Activated CD4-positive, CD25-positive, alpha-beta regulatory T cell treated with anti-CD3 and anti-CD28 coated beads, Interleukin-2, amount 50 U/mL, for 16 hours (primary cell): ENCODE results near the gene PXYLP1.

Experiments used
- DNase-seq: peaks from one replicate; pipeline ENCODE4 v3.0.0-alpha.2; 2020; ENCODE audit warnings: low read depth, low spot score

Gene PXYLP1

DNA sequence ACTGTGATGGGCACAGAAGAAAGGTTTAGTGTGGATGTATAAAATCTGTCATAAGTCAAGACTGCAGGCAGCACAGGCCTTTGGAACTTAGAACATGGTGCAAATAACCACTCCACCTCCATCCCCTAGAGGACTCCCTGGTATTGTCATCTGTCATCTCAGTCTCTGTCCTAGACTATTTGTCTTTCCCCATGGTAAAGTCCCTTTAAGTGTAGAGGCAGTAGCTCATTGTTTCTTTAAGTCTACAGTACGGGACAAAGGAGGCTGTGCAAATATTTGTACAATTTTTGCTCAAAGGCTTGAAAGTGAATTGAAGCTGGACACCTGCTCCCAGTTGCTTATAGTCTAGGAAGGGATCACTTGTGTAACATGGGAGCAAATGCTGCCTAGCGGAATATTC is 3.2 kb upstream of the PXYLP1 start:
- no peak for DNase-seq

DNA sequence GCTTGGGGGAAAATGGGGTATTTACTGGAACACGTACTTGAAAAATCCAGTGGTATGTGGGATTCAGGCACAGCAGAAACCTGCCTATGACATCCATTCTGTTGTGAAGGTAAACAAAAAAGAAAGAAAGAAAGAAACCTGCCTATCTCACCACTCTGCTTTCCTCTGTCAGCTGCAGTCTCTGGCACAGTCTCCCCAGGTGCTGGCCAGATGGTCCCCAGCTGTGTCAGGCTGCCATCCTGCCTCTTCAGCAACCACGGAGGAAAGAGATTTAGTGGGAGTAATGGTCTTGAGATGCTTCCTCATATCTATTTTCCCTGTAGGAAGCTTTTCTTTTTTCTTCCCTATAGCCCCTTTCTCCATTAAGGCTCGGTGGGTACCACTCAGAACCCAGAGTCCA is 2.5 kb upstream of the PXYLP1 start:
- DNase-seq: no peak

DNA sequence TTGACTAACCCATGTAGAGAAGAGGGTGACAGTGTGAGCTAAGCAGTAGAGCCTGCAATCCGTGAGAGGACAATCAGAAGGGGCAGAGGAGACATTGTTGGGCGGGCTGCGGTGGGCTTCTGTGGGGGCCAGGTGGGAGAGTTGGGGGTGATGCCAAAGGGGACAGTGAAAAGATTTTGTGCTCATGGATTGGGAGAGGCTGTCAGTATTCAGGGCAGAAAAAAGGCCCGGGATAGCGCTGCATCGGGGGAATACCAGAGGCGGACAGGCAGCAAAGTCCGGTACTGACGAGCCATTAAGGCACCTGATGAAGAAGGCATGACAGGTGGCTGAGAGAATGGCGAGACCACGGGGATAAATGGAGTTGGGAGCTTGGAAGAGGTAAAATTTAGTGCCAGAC is 1.3 kb upstream of the PXYLP1 start:
- DNase-seq: no peak

DNA sequence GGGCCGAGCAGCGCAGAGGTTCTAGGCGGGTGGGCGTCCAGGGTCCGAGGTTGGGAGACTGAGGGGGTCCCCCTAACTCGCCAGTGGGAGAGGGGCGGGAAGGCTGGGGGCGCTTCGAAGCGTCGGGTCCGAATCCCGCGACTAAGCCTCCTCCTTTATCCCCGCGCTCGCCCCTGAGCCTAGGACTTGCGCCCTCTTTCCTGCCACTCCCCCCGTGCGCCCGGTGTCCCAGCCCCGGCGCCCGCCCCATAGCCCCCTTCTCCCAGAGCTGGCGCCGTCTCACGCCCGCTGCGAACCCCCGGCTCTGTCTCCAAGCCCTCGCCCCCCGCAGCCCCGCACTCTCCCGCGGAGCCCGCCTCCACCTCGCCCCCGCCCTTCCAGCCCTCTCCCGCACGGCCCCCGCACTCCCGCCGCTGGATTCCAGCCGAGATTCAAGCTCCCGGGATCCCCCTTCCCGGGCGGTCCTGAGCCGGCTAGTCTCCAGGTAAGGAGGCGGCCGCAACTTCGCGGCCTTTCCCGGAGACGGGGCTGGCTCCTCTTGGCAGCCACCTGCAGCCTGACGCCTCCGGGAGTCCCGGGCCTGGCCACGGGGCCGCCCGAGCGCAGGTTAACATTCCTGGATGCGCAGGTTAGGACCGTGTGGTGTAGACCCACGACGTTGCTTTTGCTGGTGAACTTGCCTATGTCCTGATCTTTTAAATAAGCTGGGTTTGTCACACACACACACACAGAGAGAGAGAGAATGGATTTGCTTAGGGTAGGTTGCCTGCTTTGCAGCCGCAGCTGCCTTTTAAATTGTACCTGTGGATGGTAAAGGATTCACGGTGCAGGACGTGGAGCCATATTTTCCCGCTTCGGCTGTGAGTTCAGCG is 563 bp downstream of the PXYLP1 start:
- no peak for DNase-seq

DNA sequence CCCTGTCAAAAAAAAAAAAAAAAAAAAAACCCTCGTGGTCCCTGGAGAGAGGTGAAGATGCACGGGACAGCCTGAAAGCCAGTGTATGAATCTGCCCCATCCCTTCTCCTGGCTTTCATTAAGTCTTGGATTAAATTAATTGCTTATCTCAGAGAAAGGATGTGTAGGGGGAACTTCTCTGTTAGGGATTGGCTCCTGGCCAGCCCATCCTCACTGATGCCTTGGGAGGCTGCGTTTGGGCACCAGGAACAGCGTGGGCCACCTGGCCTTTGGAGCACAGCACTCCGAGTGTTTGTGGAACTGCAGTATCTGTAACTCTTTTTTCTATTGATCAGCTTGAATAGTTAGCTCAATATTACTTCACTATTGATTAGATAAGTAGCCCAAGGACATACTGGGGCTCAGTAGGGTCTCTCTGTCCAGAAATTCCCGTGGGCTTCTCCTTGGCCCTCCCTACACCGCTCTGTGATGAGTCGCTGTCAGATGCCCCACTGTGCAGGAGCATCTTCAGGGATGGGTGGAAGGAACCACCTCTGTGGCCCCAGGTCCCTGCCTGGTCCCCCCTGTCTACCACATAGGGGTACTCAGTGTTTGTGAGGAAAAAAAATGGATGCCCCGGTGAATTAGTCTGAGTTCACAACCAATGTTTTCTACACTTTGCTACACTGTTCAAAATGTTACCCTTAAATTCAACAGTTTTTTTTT is 2.0 kb downstream of the PXYLP1 start:
- DNase-seq: no peak

DNA sequence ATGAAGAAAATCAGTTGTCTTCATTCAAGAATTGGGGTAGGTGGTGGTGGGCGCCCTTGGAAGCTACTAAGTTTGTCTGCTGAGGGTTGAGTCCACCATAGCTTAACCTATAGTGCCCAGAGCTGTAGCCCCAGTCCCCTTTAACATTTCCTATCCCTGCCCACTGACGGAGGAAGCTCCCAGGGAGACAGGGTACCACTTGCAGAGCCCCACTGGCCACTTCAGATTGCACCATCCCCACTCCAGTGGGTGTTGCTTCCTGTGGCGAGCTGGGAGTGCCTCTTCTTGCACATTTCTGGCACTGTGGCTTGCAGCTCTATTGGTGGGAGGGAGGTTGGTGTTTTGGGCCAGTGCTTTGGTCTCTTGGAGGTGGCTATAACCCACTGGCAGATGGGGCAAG is 2.7 kb downstream of the PXYLP1 start:
- no peak for DNase-seq

DNA sequence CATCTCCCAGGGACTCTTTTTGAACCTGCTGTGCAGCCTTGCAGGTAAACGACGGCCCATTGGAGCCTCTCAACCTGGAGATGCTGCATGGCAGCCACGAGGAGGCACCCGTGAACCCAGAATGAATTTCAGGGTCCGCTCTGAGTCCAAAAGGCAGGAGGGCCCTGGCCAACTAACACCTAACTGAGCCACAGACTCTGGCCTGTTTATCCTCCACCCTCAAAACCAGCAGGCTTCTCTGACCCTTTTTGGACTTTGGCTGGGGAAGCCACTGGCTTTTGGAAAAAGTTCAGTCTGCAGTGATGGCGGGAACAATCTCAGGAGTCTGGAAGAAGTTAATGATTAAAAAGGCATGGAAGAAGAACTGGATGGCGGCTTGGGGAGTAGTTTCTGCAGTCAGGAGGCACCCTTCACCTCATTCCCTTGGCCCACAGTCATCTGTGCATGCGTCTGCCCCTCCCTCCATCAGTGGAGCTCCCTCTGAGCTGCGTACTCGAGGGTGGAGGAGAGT is 4.1 kb downstream of the PXYLP1 start:
- no peak for DNase-seq

DNA sequence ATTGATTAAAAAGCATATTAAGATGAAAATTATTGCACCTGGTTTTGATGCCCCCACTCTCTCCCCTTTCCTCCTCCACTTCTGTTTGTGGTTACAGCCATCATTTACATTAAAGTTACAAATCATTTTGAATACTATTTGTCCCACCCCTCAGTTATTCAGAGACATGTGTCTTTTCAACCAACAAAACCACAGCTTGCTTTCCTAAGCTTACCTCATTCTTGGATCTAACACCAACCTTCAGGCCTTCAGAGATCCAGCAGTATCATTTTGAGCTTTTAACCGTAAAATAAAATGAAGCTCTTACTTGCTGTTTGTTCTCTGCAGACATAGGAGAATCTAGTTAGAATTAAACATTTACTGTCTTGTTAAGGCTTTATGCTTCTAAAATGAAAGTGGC is 4.7 kb downstream of the PXYLP1 start:
- no peak for DNase-seq

DNA sequence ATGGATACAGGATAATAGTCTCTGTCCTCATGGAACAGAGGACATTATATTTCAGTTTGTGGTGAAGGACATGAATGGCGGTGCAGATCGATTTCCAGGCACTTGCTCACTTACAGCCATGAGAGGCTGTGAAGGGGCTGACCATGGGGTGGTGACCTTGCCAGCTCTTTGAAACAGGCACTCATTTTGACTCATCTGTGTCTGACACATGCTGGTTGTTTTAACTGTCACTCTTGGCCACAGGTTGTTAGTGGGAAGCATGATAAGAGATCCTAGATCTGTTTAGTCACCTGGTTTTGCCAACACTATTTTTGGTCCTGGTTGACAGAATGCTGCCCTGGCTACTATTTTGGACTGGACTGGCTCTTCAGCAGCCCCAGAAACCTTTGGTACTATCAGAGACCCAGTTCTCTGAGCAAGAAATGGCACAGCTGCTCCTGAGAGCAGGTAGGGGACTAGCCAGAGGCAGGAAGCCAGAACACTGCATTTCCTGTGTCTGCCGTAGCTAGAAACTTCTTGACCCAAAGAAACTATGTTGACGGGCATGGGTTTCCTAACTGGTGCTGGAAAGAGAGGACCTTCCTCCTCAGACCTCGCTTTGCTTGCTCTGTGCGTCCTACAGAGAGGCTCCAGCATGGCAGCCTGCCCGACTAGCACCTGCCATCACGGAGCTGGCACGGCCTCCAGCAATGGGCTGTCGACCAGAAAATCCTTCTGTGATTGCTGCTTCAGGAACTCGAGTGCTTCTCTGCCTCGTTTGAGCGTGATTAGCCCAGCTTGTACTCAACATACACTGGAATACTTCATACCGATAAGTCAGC is 6.3 kb downstream of the PXYLP1 start:
- no peak for DNase-seq

DNA sequence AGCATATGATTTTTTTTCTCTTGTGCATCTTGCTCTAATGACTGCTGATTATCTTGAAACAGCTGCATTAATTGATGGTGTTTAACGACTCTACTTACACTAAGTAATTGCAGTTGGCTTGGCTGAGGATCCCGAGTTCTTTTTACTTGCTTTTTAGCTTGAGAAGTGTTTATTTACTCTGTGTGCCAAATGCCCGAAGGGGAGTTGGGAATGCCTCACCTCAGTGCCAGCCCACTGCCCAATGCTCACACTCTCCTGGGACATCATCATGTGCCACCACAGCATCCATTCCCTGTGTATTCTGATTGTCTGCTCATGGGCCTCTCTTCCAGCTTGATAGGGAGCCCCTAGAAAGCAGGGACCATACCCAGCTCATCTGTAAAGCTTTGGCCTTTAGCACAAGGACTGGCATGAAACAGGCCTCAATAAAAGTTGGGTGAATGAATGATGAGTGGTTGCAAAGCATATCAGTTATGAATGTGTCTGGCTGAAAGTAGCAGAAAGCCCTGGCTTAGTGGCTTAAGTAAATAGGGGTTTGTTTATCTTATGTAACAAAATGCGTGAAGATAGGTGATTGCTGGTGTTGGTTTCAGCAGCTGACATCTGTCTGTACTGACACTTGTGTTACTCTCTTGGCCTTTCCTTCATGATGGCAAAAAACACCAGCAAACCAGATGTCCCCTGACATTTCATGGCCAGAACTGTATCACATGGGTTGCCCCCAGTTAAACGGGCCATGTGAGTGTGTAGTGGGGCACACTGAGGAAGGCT is 8.1 kb downstream of the PXYLP1 start:
- DNase-seq: no peak

DNA sequence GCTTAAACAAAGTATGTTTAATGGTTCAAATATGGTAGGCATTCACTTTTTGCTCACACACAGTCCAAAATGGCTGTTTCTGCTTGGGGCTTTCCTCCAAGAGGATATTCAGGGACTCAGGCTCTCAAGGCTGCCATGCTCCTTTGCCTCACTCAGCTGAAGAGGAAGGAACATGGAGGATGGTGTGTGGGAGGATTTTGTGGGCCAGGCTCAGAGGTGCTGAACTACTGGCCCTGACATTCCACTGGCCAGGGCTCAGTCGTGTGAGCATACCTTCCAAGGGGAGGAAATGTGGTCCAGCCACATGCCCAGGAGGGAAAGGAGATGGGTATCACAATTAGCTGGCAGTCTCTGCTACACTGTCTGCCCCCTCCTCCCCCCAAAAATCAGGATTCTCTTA is 8.7 kb downstream of the PXYLP1 start:
- DNase-seq: no peak

DNA sequence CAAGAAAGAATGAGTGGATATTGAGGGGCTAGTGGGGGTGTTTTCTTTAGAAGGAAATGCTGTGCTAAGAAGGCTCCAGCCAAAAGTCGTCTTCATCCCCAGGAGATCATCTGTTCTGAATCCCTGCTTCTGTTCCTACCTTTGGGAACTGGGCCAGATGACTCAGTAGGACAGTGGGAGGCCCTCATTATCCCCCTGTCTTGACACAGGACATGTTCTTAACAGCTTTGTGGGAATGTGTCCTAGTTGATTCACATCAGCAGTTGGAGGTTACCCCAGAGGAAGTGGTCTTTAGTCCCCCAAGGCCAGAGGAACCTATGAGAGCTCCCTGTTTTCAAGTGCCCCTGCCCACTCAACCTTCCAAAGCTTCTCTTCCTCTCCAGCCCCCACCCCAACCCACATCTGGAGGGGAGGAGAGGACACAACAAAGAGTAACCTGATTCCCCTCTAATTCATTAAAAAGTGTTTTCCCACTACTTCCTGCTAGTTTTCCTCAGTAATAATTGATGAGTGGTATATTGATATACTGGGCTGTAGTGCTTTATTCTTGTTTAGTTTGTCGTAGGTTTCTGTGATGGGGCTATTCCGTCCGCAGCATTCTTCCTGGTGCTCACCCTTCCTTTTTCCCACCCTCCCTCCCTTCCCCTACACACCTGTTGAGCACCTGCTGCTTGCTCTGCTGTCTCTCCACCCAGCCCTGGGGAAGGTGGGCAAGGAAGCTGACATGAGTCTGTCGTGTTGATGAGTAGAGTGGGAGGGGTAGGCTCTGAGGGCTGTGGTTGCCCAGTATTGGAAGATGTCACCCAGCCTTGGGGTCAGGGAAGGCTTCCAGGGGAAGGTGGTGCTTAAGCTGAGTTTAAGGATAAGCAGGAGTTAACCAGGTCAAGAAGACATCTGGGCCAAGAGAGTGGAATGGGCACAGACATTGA is 9.3 kb downstream of the PXYLP1 start:
- no peak for DNase-seq

DNA sequence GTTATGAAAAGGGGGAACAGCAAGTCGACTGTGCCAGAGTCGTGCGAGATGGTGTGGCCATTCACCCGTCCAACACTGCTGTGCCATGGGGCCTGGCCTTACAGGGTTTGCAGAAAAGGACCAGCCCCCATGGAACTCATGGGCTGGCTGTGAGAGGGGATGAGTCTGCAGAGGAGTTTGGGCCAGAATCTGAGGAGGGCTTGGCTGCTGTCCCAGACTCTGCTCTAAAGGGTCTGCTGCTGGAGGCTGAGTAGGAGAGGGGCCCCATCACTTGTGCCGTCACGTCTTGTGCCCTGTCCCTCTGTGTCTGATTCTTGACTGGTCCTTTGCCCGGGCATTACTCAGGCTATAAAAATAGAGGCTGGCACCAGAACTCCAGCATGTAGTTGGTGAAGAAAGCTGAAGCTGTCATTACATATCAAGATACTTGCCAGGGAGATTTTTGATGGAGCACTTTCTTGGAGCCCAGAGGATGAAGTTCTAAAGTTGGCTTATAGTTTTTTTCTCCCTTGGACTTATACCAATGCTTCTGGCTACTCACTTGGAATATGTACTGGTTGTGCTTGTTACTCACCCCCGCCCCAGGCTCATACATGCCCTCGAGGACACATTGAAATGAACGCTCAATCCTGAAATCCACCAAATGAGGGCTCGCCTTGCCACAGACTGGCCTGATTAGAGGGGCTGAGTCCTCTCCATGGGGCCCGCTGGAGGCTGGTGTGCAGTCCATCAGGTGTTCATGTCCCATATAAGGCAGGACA is 10.2 kb downstream of the PXYLP1 start:
- DNase-seq: no peak

DNA sequence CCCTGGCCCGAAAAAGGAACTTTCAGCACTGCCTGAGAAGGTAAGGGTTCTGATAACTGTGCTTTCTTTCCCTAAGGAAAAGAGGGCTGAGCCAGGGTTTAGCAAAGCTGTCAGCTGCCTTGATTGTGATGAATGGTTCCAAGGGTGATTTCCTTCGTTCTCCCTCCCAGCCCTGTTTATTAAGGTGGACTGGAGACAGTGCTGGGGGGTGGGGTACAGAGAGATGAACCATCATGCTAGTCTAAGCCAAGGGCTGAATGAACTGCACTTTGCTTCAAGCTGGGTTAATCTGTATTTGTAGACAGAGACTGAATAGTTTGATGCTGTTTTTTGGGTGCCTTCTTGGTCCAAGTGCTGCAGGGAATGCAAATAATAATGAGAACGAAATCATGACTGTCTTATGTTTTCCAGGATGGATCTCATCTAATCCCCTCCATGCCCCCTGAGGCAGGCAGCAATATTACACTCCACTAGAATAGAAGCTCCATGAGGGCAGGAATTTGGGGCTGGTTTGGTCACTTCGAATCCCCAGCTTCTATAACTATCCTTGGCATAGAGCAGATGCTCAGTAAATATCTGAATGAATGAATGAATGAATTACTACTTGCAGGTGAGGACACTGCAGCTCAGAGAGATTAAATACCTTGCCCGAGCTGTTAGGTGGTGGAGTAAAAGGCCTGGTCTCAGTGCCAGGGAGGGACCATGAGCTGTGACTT is 10.9 kb downstream of the PXYLP1 start:
- no peak for DNase-seq

DNA sequence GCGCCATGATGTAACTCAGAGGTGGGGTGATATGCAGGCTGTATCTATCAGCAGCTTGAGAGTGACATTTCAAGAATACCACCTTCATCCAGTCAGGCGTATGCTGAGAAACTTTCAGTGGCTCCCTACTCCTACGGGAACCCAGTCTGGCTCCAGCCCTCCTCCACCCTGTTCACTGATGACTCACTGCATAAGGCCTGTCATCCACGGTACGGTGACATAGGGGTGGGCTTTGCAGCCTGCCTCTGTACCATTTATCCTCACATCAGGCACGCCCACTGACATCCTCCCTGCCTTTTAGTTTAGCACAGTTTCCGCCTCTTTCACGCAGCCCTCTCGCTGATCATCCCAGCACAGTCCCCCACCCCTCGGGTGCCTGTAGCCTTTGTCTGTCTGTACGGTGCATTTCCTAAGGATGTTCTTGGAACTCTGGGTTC is 11.7 kb downstream of the PXYLP1 start:
- DNase-seq: no peak

DNA sequence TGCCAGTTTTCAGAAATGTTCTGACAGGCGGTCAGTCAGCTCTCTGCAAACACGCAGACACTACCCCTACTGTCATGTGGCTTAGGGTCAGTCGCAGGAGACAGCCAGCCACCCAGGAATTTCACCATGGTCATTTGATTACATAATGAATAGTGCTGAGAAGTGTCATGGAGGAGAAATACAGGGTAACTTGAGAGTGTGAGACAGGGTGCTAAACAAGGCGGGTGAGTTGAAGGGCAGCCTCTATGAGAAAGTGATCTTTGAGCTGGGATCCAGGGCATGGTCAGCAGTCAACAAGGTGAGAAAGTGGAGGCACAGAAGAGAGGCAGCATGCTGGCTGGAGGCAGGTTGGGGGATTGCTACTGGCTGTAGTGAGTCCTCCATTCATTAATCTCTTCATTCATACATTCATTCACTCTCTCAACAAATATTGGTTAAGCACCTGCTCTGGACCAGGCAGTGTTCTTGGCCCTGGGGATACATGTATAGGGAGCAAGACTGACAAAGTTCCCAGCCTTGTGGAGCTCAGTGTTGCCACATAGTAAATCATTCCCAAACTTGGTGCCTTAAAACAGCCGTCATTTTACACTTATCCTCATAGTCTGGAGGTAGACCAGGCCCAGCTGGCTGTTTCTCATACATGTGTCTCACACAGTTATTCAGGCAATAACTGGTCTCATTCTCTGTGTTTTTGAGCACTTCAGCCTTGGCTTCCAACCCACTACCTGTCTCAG is 14.8 kb downstream of the PXYLP1 start:
- no peak for DNase-seq

DNA sequence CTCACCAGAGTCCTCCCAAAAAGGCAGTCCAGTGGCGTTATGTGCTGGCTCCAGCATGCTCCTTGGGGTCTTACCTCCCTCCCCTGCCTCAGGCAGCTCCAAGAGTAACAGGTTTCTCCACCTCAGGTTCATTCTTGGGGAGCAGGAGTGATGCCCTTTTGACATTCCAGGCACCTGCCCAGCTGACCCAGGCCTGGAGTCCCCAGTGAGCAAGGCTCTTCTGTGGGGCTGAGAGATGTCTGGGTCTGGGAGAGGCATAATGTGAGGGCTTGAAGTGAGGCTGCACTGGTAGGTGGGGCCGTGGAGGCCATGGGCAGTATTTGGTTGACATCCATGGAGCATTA is 15.3 kb downstream of the PXYLP1 start:
- DNase-seq: no peak

DNA sequence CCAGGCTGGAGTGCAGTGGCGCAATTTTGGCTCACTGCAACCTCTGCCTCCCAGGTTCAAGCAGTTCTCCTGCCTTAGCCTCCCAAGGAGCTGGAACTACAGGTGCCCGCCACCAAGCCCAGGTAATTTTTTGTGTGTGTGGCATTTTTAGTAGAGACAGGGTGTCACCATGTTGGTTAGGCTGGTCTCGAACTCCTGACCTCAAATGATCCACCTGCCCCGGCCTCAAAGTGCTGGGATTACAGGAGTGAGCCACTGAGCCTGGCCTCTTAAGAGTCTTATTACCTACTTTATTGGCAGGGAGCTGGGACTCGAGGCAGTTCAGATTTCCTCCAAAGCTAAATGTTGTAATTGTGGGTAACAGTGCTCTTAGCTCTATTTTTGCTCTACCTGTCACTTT is 16.4 kb downstream of the PXYLP1 start:
- DNase-seq: no peak
